Stomach (tissue), 9 donors: Measurements from ENCODE around the gene PRKAR2B. TPM values are rescaled to one million over a fixed set of nuclear protein-coding genes. Genes with fewer than 3 reads are reported as not detected.

Source experiments
- DNase-seq, 2 donors: peaks; one replicate each; pipeline versions ENCODE4 v3.0.0 to v3.0.0-alpha.2; 2013 to 2019
- H3K27ac ChIP-seq, 5 donors: fragments of 200-600 bp in 4 of 5; sonication (generic) in 4 of 5; one replicate each; pipeline ENCODE4 v1.5.1; 2013 to 2019; ENCODE audit warnings: mild to moderate bottlenecking in 1 of 5, moderate library complexity in 1 of 5
- H3K27me3 ChIP-seq, 3 donors: fragments of 200-600 bp; sonication (generic); one replicate each; pipeline ENCODE4 v1.5.1; 2017 to 2019; ENCODE audit warnings: mixed run types in 1 of 3
- H3K36me3 ChIP-seq, 4 donors: fragments of 200-600 bp; sonication (generic); 1 replicate in 3 of 4; 2 replicates in 1 of 4; pipeline ENCODE4 v1.5.1; 2016 to 2019
- H3K4me1 ChIP-seq, 4 donors: fragments of 200-600 bp; sonication (generic); one replicate each; pipeline ENCODE4 v1.5.1; 2016 to 2019
- H3K4me3 ChIP-seq, 4 donors: fragments of 200-600 bp; sonication (generic) in 3 of 4; one replicate each; pipeline ENCODE4 v1.5.1; 2016 to 2019; ENCODE audit warnings: mild to moderate bottlenecking in 1 of 4
- H3K9me3 ChIP-seq, 4 donors: fragments of 200-600 bp; sonication (generic); one replicate each; pipeline ENCODE4 v1.5.1; 2016 to 2019
- EP300 ChIP-seq: sonication (generic); formaldehyde crosslinking; IDR thresholded peaks from one replicate; pipeline ENCODE4 v1.6.1; 2017; ENCODE audit warnings: antibody characterized with exemption
- POLR2A ChIP-seq, 4 donors: fragments of 450-650 bp; IDR thresholded peaks; one replicate each; pipeline ENCODE4 v1.6.1; 2016; ENCODE audit warnings: antibody characterized with exemption in 4 of 4, control low read depth in 2 of 4, mild to moderate bottlenecking in 1 of 4, moderate library complexity in 1 of 4
- POLR2AphosphoS5 ChIP-seq, 3 donors: sonication (generic); formaldehyde crosslinking; IDR thresholded peaks; one replicate each; pipeline ENCODE4 v1.6.1; 2016; ENCODE audit warnings: antibody characterized with exemption in 3 of 3
- WGBS, 5 donors: extraction: QIAGEN DNeasy Blood & Tissue Kit in 3 of 5; methylation state at CpG; one replicate each; pipeline versions ENCODE4 v1.1.5 to v1.1.7; 2013 to 2018; 5-methylcytosine and 5-hydroxymethylcytosine counted together
- intact Hi-C: fragments of 100-400 bp; cut with DNase I; formaldehyde crosslinking; loops from one replicate; pipeline ENCODE4 v1.15.1; 2023; ENCODE audit warnings: low total_unique reads
- polyA plus RNA-seq, 3 donors: library from polyadenylated mRNA; stranded (reverse); fragments of 200-250 nt; gene quantifications; one replicate each; pipeline ENCODE4 v1.2.3, GENCODE V29; 2013
- total RNA-seq, 5 donors: library from RNA; depleted of rRNA; stranded (reverse); fragments of >200 nt; gene quantifications; one replicate each; pipeline versions ENCODE4 v1.1.0 to v1.2.3, GENCODE V29; 2014 to 2016
- TF ChIP-seq, protein P1 (sequence below), 7 experiments: fragments of 450-650 bp in 4 of 7; fragments of 200-600 bp in 3 of 7; sonication (generic) in 3 of 7; IDR thresholded peaks; one replicate each; pipeline ENCODE4 v1.5.1; 2016 to 2019; ENCODE audit warnings: antibody characterized with exemption in 7 of 7, control low read depth in 2 of 7, mild to moderate bottlenecking in 1 of 7
- donor health status: healthy with polysubstance abuse.
- donor health status: Bipolar disorder and iron deficiency.
- donor health status: healthy.

Gene PRKAR2B
- total and polyA plus RNA-seq, 8 donors = 4.7 to 39.6 (median 15.2) TPM

DNA sequence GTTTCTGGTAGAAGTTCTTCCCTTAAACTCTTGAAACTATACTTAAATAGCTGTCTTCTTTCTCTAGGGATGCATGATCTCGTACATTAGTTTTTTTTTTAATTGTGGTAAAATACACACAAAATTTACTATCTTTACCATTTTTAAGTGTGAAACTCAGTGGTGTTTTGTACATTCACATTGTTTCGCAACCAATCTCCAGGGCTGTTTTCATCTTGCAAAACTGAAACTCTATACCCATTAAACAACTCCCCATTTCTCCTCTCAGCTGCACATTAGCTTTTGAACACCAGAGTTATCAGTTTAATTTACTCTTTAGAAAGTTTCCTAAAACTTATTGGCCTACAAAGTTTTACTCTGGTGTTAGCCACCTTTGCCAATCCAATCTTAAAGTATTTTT, 45.5 kb upstream of the PRKAR2B start:
- Histone ChIP-seq H3K27me3 (no peaks in the 10 kb centered on the region), H3K36me3 (no peaks in the 10 kb centered on the region), H3K27ac (no peak overlapping the region), H3K4me3 (no peak overlapping the region), H3K9me3 (no peaks in the 10 kb centered on the region), H3K4me1 (no peaks in the 10 kb centered on the region)
- intact Hi-C loops = no loop called here
- WGBS, 5 donors = 83 to 93% (median 89%) methylated on average over 2 of the region's 2 CpGs
- no peak for DNase-seq
- TF ChIP-seq, protein P1, sequence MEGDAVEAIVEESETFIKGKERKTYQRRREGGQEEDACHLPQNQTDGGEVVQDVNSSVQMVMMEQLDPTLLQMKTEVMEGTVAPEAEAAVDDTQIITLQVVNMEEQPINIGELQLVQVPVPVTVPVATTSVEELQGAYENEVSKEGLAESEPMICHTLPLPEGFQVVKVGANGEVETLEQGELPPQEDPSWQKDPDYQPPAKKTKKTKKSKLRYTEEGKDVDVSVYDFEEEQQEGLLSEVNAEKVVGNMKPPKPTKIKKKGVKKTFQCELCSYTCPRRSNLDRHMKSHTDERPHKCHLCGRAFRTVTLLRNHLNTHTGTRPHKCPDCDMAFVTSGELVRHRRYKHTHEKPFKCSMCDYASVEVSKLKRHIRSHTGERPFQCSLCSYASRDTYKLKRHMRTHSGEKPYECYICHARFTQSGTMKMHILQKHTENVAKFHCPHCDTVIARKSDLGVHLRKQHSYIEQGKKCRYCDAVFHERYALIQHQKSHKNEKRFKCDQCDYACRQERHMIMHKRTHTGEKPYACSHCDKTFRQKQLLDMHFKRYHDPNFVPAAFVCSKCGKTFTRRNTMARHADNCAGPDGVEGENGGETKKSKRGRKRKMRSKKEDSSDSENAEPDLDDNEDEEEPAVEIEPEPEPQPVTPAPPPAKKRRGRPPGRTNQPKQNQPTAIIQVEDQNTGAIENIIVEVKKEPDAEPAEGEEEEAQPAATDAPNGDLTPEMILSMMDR (IDR thresholded peaks at IDR 0.05) = no peak
- TF ChIP-seq POLR2A (IDR thresholded peaks at IDR 0.05) (no peak), POLR2AphosphoS5 (IDR thresholded peaks at IDR 0.05) (no peak), EP300 (no peak)

DNA sequence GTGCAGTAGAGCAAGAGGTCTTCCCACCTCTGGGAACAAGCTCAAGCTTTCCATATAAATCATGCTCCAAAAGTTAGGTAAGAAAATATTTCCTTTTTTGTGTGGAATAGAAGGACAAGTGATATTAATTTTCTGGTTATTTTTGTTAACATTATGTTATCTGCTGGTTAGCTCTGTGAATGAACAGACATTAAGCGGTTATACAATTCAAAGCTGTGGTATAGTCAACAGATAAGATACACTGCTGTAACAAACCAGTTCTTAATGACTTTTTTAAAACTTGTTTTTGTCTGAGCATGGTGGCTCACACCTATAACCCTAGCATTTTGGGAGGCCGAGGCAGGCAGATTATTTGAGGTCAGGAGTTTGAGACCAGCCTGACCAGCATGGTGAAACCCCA, 43.0 kb upstream of the PRKAR2B start:
- H3K9me3 ChIP-seq = no peaks in the 10 kb centered on the region
- H3K27me3 ChIP-seq = no peaks in the 10 kb centered on the region
- H3K27ac ChIP-seq = no peak overlapping the region
- TF ChIP-seq EP300 (no peak), POLR2A (IDR thresholded peaks at IDR 0.05) (no peak), POLR2AphosphoS5 (IDR thresholded peaks at IDR 0.05) (no peak)
- TF ChIP-seq, protein P1 (IDR thresholded peaks at IDR 0.05) = no peak
- no peak overlapping the region for H3K4me3 ChIP-seq
- DNase-seq = no peak
- H3K36me3 ChIP-seq = no peaks in the 10 kb centered on the region
- intact Hi-C loops = no loop called here
- no peaks in the 10 kb centered on the region for H3K4me1 ChIP-seq
- WGBS, 5 donors = 50 to 76% (median 70%) methylated on average over 2 of the region's 2 CpGs

DNA sequence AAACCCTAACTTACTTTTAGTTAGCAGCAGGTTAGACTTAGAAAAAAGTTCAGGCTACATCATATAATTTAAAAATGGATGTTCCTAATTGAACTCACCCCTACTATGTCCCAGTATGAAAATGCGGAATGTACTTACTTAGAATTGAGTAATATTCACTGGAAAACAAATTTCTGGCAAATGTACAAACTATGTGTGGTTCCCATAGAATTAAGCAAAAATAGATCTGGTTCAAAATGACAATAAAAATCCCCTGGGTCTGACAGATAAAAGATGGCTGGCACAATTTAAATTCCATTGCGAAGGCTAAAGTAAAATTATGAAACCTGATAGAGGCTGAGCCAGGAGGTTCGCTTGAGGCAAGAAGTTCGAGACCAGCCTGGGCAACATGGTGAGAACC, 42.4 kb upstream of the PRKAR2B start:
- DNase-seq = no peak
- TF ChIP-seq POLR2AphosphoS5 (IDR thresholded peaks at IDR 0.05) (no peak), EP300 (no peak), POLR2A (IDR thresholded peaks at IDR 0.05) (no peak)
- TF ChIP-seq, protein P1 (IDR thresholded peaks at IDR 0.05) = no peak
- Histone ChIP-seq H3K27ac (no peak overlapping the region), H3K4me3 (no peak overlapping the region), H3K4me1 (no peaks in the 10 kb centered on the region), H3K27me3 (no peaks in the 10 kb centered on the region), H3K36me3 (no peaks in the 10 kb centered on the region), H3K9me3 (no peaks in the 10 kb centered on the region)
- intact Hi-C loops = no loop called here
- WGBS, 5 donors = 78 to 94% (median 87%) methylated on average over 4 of the region's 4 CpGs

- no peaks in the 10 kb centered on the region for H3K9me3 ChIP-seq
- no peak overlapping the region for H3K4me3 ChIP-seq
- no peak overlapping the region for H3K27ac ChIP-seq
- no peaks in the 10 kb centered on the region for H3K4me1 ChIP-seq
- H3K27me3 ChIP-seq = no peaks in the 10 kb centered on the region
- no peaks in the 10 kb centered on the region for H3K36me3 ChIP-seq
- 70 to 78% (median 74%) methylated on average over 3 of the region's 3 CpGs for WGBS, 5 donors
- TF ChIP-seq, protein P1 (IDR thresholded peaks at IDR 0.05) = no peak
- DNase-seq = no peak
- intact Hi-C loops = no loop called here
Measured at GRCh38 chr7:107002529-107002998, 41.9 kb upstream of the PRKAR2B start.
